Transverse colon (tissue), 4 donors: Measurements from ENCODE around the gene RNF10. TPM values are rescaled to one million over a fixed set of nuclear protein-coding genes. Genes with fewer than 3 reads are reported as not detected.

Source experiments
- DNase-seq: peaks from one replicate; pipeline ENCODE4 v3.0.0-alpha.2; 2019
- H3K27ac ChIP-seq, 4 donors: fragments of 200-600 bp; sonication (generic); 2 replicates each; pipeline ENCODE4 v1.5.1; 2016 to 2018; ENCODE audit warnings: inconsistent platforms in 4 of 4
- H3K27me3 ChIP-seq: fragments of 200-600 bp; sonication (generic); 2 replicates; pipeline ENCODE4 v1.5.1; 2017; ENCODE audit warnings: inconsistent platforms
- H3K36me3 ChIP-seq, 4 donors: fragments of 200-600 bp; sonication (generic); 2 replicates each; pipeline ENCODE4 v1.5.1; 2017 to 2019; ENCODE audit warnings: inconsistent platforms in 4 of 4
- H3K4me1 ChIP-seq, 4 donors: fragments of 200-600 bp; sonication (generic); 2 replicates each; pipeline ENCODE4 v1.5.1; 2017 to 2020; ENCODE audit warnings: inconsistent platforms in 4 of 4
- H3K4me3 ChIP-seq, 4 donors: fragments of 200-600 bp; sonication (generic); 1 replicate in 1 of 4; 2 replicates in 3 of 4; pipeline versions ENCODE4 v1.5.1 to v1.6.1; 2017 to 2019; ENCODE audit warnings: inconsistent platforms in 4 of 4
- H3K9me3 ChIP-seq, 2 donors: fragments of 200-600 bp; sonication (generic); 2 replicates each; pipeline ENCODE4 v1.5.1; 2017 to 2019; ENCODE audit warnings: inconsistent platforms in 2 of 2
- CTCF ChIP-seq, 5 experiments: fragments of 200-600 bp in 3 of 5; fragments of 450-650 bp in 2 of 5; sonication (generic) in 3 of 5; IDR thresholded peaks; 1 replicate in 2 of 5; 2 replicates in 3 of 5; pipeline ENCODE4 v1.5.1; 2016 to 2017; ENCODE audit warnings: antibody characterized with exemption in 5 of 5, inconsistent platforms in 3 of 5, mild to moderate bottlenecking in 2 of 5, moderate library complexity in 1 of 5
- EP300 ChIP-seq: sonication (generic); formaldehyde crosslinking; IDR thresholded peaks from one replicate; pipeline ENCODE4 v1.6.1; 2017; ENCODE audit warnings: antibody characterized with exemption, low read depth
- POLR2A ChIP-seq: fragments of 450-650 bp; IDR thresholded peaks from one replicate; pipeline ENCODE4 v1.6.1; 2016; ENCODE audit warnings: antibody characterized with exemption, mild to moderate bottlenecking, moderate library complexity
- POLR2AphosphoS5 ChIP-seq, 3 donors: sonication (generic); formaldehyde crosslinking; IDR thresholded peaks; one replicate each; pipeline ENCODE4 v1.6.1; 2016; ENCODE audit warnings: antibody characterized with exemption in 3 of 3
- WGBS, 2 donors: methylation state at CpG; one replicate each; pipeline ENCODE4 v1.1.5; 2018; ENCODE audit warnings: low coverage in 1 of 2; 5-methylcytosine and 5-hydroxymethylcytosine counted together
- in situ Hi-C, 4 donors: fragments of 200-750 bp; cut with MboI; loops; one replicate each; pipeline versions ENCODE4 v1.15.0 to v1.15.1; 2017; ENCODE audit warnings: low sequenced_read_pairs in 3 of 4, low pct_ligation_motif_present in 1 of 4, low pct_unique_long_range_greater_than_20kb in 1 of 4
- intact Hi-C: fragments of 100-400 bp; cut with DNase I; formaldehyde crosslinking; loops from one replicate; pipeline ENCODE4 v1.15.1; 2023; ENCODE audit warnings: low total_unique reads
- total RNA-seq, 4 donors: library from RNA; depleted of rRNA; stranded (reverse); fragments of >200 nt; gene quantifications; one replicate each; pipeline ENCODE4 v1.1.0, GENCODE V29; 2016

RNF10 gene
- total RNA-seq, 4 donors from 2014 or later: 204 to 317 (median 213) TPM

GRCh38 chr12:120580787-120581723 lies 46.9 kb downstream of the RNF10 start, which contains the start of gene POP5:
POP5 (minus strand) TSS chr12:120581402; CDS start chr12:120581362, 40 bp downstream.
- Histone ChIP-seq H3K4me1 (peaks cover 4 to 43% (median 24%) of the 10 kb centered on the region in 4 donors), H3K27me3 (no peaks in the 10 kb centered on the region), H3K4me3 (peak within 1 kb of the TSS; percentile 58 to 89 (median 76)), H3K9me3 (no peaks in the 10 kb centered on the region), H3K27ac (peak within 1 kb of the TSS; percentile 81 to 88 (median 84)), H3K36me3 (peaks cover 0 to 28% (median 9%) of the 10 kb centered on the region in 4 donors)
- in situ Hi-C loops (loop anchor here in 3 of 4 donors (5.0 to 10.0 kb wide), 3 partner anchors 64 to 134 kb away; partner anchors contain the start of genes CABP1 (in 1 of the 3) and UNC119B (in 1 of the 3)), intact Hi-C loops (loop anchor here (5.0 to 10.0 kb wide), 3 partner anchors 66 to 524 kb away; partner anchors contain the start of gene UNC119B)
- DNase-seq: peak; percentile 98
- WGBS, 2 donors: 0% methylated on average over 54 of the region's 56 CpGs; no CpG with 5 or more reads in 1 of the 2 donors
- TF ChIP-seq EP300 (no peak), POLR2A (peak; percentile 82), POLR2AphosphoS5 (IDR thresholded peaks at IDR 0.05) (peak; percentile 89 to 94 (median 94))

GRCh38 chr12:120581998-120582397 lies 47.8 kb downstream of the RNF10 start:
- H3K27me3 ChIP-seq: no peaks in the 10 kb centered on the region
- no peak for DNase-seq
- no peaks in the 10 kb centered on the region for H3K9me3 ChIP-seq
- intact Hi-C loops (loop anchor here (5.0 to 10.0 kb wide), 3 partner anchors 65 to 523 kb away; partner anchors contain the start of gene UNC119B), in situ Hi-C loops (loop anchor here in 3 of 4 donors (5.0 to 10.0 kb wide), 3 partner anchors 63 to 133 kb away; partner anchors contain the start of genes CABP1 (in 1 of the 3) and UNC119B (in 1 of the 3))
- WGBS, 2 donors: 21 to 22% methylated on average over 9 of the region's 9 CpGs
- H3K36me3 ChIP-seq: peaks cover 0 to 18% (median 4%) of the 10 kb centered on the region in 4 donors
- TF ChIP-seq POLR2A: no peak
- TF ChIP-seq EP300: no peak
- no peak for TF ChIP-seq POLR2AphosphoS5 (IDR thresholded peaks at IDR 0.05)
- no peak for TF ChIP-seq CTCF (IDR thresholded peaks at IDR 0.05)
- peaks cover 4 to 43% (median 24%) of the 10 kb centered on the region in 4 donors for H3K4me1 ChIP-seq
- H3K27ac ChIP-seq: peak overlapping the region; percentile 81 to 88 (median 84)
- peak overlapping the region in 3 of 4 donors; percentile 58 to 89 (median 78) for H3K4me3 ChIP-seq

GRCh38 chr12:120583478-120584030 lies 49.4 kb downstream of the RNF10 start:
- intact Hi-C loops (loop anchor here (5.0 to 10.0 kb wide), 3 partner anchors 64 to 521 kb away; partner anchors contain the start of gene UNC119B), in situ Hi-C loops (loop anchor here in 3 of 4 donors (5.0 to 10.0 kb wide), 3 partner anchors 61 to 131 kb away; partner anchors contain the start of genes CABP1 (in 1 of the 3) and UNC119B (in 1 of the 3))
- peak overlapping the region in 2 of 4 donors; percentile 43 to 48 for H3K4me3 ChIP-seq
- peaks cover 4 to 43% (median 24%) of the 10 kb centered on the region in 4 donors for H3K4me1 ChIP-seq
- H3K27me3 ChIP-seq: no peaks in the 10 kb centered on the region
- H3K9me3 ChIP-seq: no peaks in the 10 kb centered on the region
- peak overlapping the region; percentile 64 to 74 (median 67) for H3K27ac ChIP-seq
- no peak for TF ChIP-seq EP300
- no peak for TF ChIP-seq POLR2A
- TF ChIP-seq CTCF (IDR thresholded peaks at IDR 0.05): peak; percentile 92 to 93 (median 92)
- TF ChIP-seq POLR2AphosphoS5 (IDR thresholded peaks at IDR 0.05): no peak
- peak; percentile 86 for DNase-seq
- peaks cover 0 to 3% (median 0%) of the 10 kb centered on the region in 4 donors for H3K36me3 ChIP-seq
- 10 to 29% methylated on average over 4 to 20 of the region's 20 CpGs for WGBS, 2 donors

- Histone ChIP-seq H3K27me3 (no peaks in the 10 kb centered on the region), H3K27ac (peak overlapping the region; percentile 64 to 74 (median 67)), H3K4me1 (peaks cover 4 to 43% (median 24%) of the 10 kb centered on the region in 4 donors), H3K36me3 (no peaks in the 10 kb centered on the region), H3K4me3 (peak overlapping the region; percentile 0 to 48 (median 39)), H3K9me3 (no peaks in the 10 kb centered on the region)
- peak in 2 of 3 donors; percentile 11 to 50 for TF ChIP-seq POLR2AphosphoS5 (IDR thresholded peaks at IDR 0.05)
- TF ChIP-seq EP300: no peak
- peak; percentile 29 to 55 (median 36) for TF ChIP-seq CTCF (IDR thresholded peaks at IDR 0.05)
- TF ChIP-seq POLR2A: peak; percentile 54
- WGBS, 2 donors: 2 to 10% methylated on average over 2 to 58 of the region's 65 CpGs
- peak; percentile 84 for DNase-seq
- intact Hi-C loops (loop anchor here (5.0 to 10.0 kb wide), 3 partner anchors 63 to 520 kb away; partner anchors contain the start of gene UNC119B), in situ Hi-C loops (loop anchor here in 3 of 4 donors (5.0 to 10.0 kb wide), 4 partner anchors 60 to 130 kb away; partner anchors contain the start of genes UNC119B (in 2 of the 3) and CABP1 (in 1 of the 3))
Observed at GRCh38 chr12:120584343-120585149, 50.4 kb downstream of the RNF10 start.
